GM23248 (cell line): ENCODE measurements around the gene JSRP1. TPM values are rescaled to one million over a fixed set of nuclear protein-coding genes. Genes with fewer than 3 reads are reported as not detected.

Experiments
- DNase-seq: peaks from one replicate; pipeline ENCODE4 v3.0.0-alpha.2; 2015
- H2AFZ ChIP-seq: fragments of 200-600 bp; sonication (generic); 2 replicates; pipeline ENCODE4 v1.6.1; 2016; ENCODE audit warnings: antibody characterized with exemption
- H3F3A ChIP-seq: fragments of 200-600 bp; sonication (generic); 2 replicates; pipeline ENCODE4 v1.6.1; 2016; ENCODE audit warnings: mild to moderate bottlenecking, antibody characterized with exemption, mixed run types; ENCODE audit not compliant: insufficient read depth
- H3K27ac ChIP-seq: fragments of 200-600 bp; sonication (generic); 2 replicates; pipeline ENCODE4 v1.5.1; 2016; ENCODE audit warnings: mild to moderate bottlenecking
- H3K27me3 ChIP-seq: fragments of 200-600 bp; sonication (generic); replicated peaks from 2 replicates; pipeline ENCODE4 v1.6.1; 2016; ENCODE audit warnings: mild to moderate bottlenecking; ENCODE audit not compliant: insufficient read depth
- H3K36me3 ChIP-seq: fragments of 200-600 bp; sonication (generic); 2 replicates; pipeline ENCODE4 v1.6.1; 2016; ENCODE audit warnings: low read depth, mild to moderate bottlenecking
- H3K4me1 ChIP-seq: fragments of 200-600 bp; sonication (generic); 2 replicates; pipeline ENCODE4 v1.6.1; 2016; ENCODE audit warnings: mild to moderate bottlenecking; ENCODE audit not compliant: insufficient read depth
- H3K4me2 ChIP-seq: fragments of 200-600 bp; sonication (generic); one replicate; pipeline ENCODE4 v1.6.1; 2016; ENCODE audit warnings: mild to moderate bottlenecking; ENCODE audit not compliant: unreplicated experiment
- H3K4me3 ChIP-seq: fragments of 200-600 bp; sonication (generic); 2 replicates; pipeline ENCODE4 v1.5.1; 2016; ENCODE audit warnings: mild to moderate bottlenecking
- H3K79me2 ChIP-seq: fragments of 200-600 bp; sonication (generic); 2 replicates; pipeline ENCODE4 v1.6.1; 2016; ENCODE audit warnings: mild to moderate bottlenecking; ENCODE audit not compliant: insufficient read depth
- H3K9ac ChIP-seq: fragments of 200-600 bp; sonication (generic); 2 replicates; pipeline ENCODE4 v1.6.1; 2016; ENCODE audit warnings: mild to moderate bottlenecking
- H3K9me2 ChIP-seq: fragments of 200-600 bp; sonication (generic); 2 replicates; pipeline ENCODE4 v1.6.1; 2016; ENCODE audit warnings: mixed run types, mild to moderate bottlenecking, moderate library complexity; ENCODE audit not compliant: insufficient read depth
- H3K9me3 ChIP-seq: fragments of 200-600 bp; sonication (generic); one replicate; pipeline ENCODE4 v1.6.1; 2017; ENCODE audit warnings: low read depth
- H4K20me1 ChIP-seq: fragments of 200-600 bp; sonication (generic); 2 replicates; pipeline ENCODE4 v1.6.0; 2016; ENCODE audit not compliant: insufficient read depth
- EZH2 ChIP-seq: fragments of 200-600 bp; sonication (generic); IDR thresholded peaks from 2 replicates; pipeline ENCODE4 v1.6.1; 2018; ENCODE audit warnings: antibody characterized with exemption, mild to moderate bottlenecking; ENCODE audit not compliant: insufficient read depth, poor library complexity, severe bottlenecking
- EZH2phosphoT487 ChIP-seq: fragments of 200-600 bp; sonication (generic); IDR thresholded peaks from 2 replicates; pipeline ENCODE4 v1.6.1; 2018; ENCODE audit warnings: antibody characterized with exemption, moderate library complexity, mild to moderate bottlenecking, low read depth; ENCODE audit not compliant: insufficient read depth
- WGBS, 2 experiments: methylation state at CpG; one replicate each; pipeline ENCODE4 v1.1.6; 2015 to 2017; ENCODE audit warnings: low lambda C conversion rate in 2 of 2, low coverage in 1 of 2; ENCODE audit errors: missing lambda C conversion rate in 2 of 2; 5-methylcytosine and 5-hydroxymethylcytosine counted together
- in situ Hi-C: fragments of 300-500 bp; cut with MboI; formaldehyde crosslinking; loops from 2 replicates; pipeline ENCODE4 v1.15.0; 2020
- polyA plus RNA-seq: library from polyadenylated mRNA; unstranded; fragments of >200 nt; fragmentation: Nextera tagmentation; extraction: Ambion mirVana; gene quantifications from 2 replicates; pipeline ENCODE4 v1.2.1, GENCODE V29; 2016
- total RNA-seq: library from RNA; depleted of rRNA; stranded (reverse); fragments of >200 nt; shearing (Covaris generic); gene quantifications from 2 replicates; pipeline ENCODE4 v1.2.3, GENCODE V29; 2014

Gene JSRP1
- total and polyA plus RNA-seq, 2 experiments from 2014 or later: not detected

DNA sequence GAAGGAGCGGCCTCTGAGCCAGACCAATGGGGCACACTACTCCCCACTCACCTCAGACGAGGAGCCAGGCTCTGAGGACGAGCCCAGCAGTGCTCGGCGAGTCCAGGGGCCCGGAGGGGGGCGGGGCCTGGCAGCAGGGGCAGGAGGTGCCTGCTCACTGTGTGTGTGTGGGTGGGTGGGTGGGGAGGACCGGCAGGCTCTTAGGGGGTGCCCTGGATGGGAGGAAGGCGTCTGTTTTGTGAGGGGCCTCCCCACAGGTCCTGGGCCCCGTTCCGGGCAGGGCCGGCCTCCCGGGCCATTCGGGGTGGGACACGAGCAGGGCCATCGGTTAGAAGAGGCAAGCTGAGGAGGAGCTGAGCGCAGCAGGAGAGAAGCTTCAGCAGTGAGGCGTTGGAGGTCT is 32.8 kb downstream of the JSRP1 start:
- 85 to 86% methylated on average over 17 to 18 of the region's 18 CpGs for WGBS, 2 experiments
- in situ Hi-C loops: no loop called here
- no peaks in the 10 kb centered on the region for H4K20me1 ChIP-seq
- H3K4me2 ChIP-seq: no peak overlapping the region
- no peaks in the 10 kb centered on the region for H3K27me3 ChIP-seq
- no peaks in the 10 kb centered on the region for H3F3A ChIP-seq
- H3K4me1 ChIP-seq: no peaks in the 10 kb centered on the region
- peaks cover 17% of the 10 kb centered on the region; the same call in 1 of the 2 replicates for H3K79me2 ChIP-seq
- no peak for DNase-seq
- no peak for TF ChIP-seq EZH2
- no peak for TF ChIP-seq EZH2phosphoT487
- H3K9me2 ChIP-seq: no peaks in the 10 kb centered on the region
- H2AFZ ChIP-seq: no peak overlapping the region
- no peak overlapping the region for H3K9ac ChIP-seq
- no peak overlapping the region for H3K27ac ChIP-seq
- no peaks in the 10 kb centered on the region for H3K9me3 ChIP-seq
- H3K4me3 ChIP-seq: no peak overlapping the region
- peaks cover 2% of the 10 kb centered on the region; the same call in 1 of the 2 replicates for H3K36me3 ChIP-seq

DNA sequence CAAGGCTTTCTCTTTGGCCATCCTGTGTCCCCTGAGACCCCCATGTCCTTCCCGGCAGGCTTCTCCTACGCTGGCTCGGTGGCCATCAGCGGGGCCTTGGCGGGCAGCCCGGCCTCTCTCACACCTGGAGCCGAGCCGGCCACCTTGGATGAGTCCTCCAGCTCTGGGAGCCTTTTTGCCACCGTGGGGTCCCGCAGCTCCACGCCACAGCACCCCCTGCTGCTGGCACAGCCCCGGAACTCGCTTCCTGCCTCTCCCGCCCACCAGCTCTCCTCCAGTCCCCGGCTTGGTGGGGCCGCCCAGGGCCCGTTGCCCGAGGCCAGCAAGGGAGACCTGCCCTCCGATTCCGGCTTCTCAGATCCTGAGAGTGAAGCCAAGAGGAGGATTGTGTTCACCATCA is 34.3 kb downstream of the JSRP1 start:
- TF ChIP-seq EZH2phosphoT487: no peak
- no peak for TF ChIP-seq EZH2
- WGBS, 2 experiments: 92 to 95% methylated on average over 20 of the region's 20 CpGs

DNA sequence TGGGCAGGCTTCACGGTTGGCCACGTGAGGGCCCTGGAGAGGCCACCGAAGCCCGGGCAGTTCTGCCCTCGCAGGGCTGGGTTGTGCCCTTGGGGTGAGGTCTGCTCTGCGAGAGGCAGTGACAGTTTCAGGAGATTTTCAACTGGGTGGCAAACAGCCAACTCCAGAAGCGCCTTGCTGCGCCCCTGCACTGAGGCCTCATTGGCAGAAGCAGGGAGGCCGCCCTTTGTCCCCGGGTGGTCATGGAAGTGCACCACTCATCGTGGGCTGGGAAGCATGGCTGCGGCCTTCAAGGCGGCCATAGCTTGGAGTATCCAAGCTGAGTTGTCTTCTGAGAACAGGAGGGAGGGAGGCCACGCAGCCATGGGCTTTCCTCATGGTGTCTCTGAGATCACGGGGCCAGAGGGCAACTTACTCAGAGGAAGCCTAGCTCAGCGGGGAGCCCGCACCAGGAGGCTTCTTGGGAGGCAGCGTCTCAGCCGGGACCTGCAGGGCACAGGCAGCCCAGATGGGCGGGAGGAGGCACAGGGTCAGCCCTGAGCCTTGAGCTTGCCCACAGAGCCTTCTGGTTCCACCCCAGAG is 34.9 kb downstream of the JSRP1 start:
- TF ChIP-seq EZH2 (no peak), EZH2phosphoT487 (no peak)
- H3K36me3 ChIP-seq: peaks cover 2% of the 10 kb centered on the region; the same call in 1 of the 2 replicates
- H3F3A ChIP-seq: no peaks in the 10 kb centered on the region
- 94% methylated on average over 18 to 20 of the region's 20 CpGs for WGBS, 2 experiments
- DNase-seq: no peak
- H3K27me3 ChIP-seq: no peaks in the 10 kb centered on the region
- no peaks in the 10 kb centered on the region for H3K9me2 ChIP-seq
- H3K4me3 ChIP-seq: no peak overlapping the region
- peaks cover 17% of the 10 kb centered on the region; the same call in 1 of the 2 replicates for H3K79me2 ChIP-seq
- no peak overlapping the region for H3K9ac ChIP-seq
- no peaks in the 10 kb centered on the region for H3K9me3 ChIP-seq
- H3K4me2 ChIP-seq: no peak overlapping the region
- in situ Hi-C loops: no loop called here
- no peak overlapping the region for H3K27ac ChIP-seq
- no peaks in the 10 kb centered on the region for H3K4me1 ChIP-seq
- no peak overlapping the region for H2AFZ ChIP-seq
- no peaks in the 10 kb centered on the region for H4K20me1 ChIP-seq

More for the DNA sequence above, 34.3 kb downstream of the JSRP1 start:
- H3K27ac ChIP-seq: no peak overlapping the region
- no peaks in the 10 kb centered on the region for H3K9me3 ChIP-seq
- no peaks in the 10 kb centered on the region for H3K4me1 ChIP-seq
- no peaks in the 10 kb centered on the region for H3F3A ChIP-seq
- H3K27me3 ChIP-seq: no peaks in the 10 kb centered on the region
- no peaks in the 10 kb centered on the region for H3K9me2 ChIP-seq
- H3K4me3 ChIP-seq: no peak overlapping the region
- H4K20me1 ChIP-seq: no peaks in the 10 kb centered on the region
- peaks cover 2% of the 10 kb centered on the region; the same call in 1 of the 2 replicates for H3K36me3 ChIP-seq
- no peak overlapping the region for H2AFZ ChIP-seq
- DNase-seq: no peak
- peaks cover 17% of the 10 kb centered on the region; the same call in 1 of the 2 replicates for H3K79me2 ChIP-seq
- no peak overlapping the region for H3K9ac ChIP-seq
- in situ Hi-C loops: no loop called here
- H3K4me2 ChIP-seq: no peak overlapping the region

DNA sequence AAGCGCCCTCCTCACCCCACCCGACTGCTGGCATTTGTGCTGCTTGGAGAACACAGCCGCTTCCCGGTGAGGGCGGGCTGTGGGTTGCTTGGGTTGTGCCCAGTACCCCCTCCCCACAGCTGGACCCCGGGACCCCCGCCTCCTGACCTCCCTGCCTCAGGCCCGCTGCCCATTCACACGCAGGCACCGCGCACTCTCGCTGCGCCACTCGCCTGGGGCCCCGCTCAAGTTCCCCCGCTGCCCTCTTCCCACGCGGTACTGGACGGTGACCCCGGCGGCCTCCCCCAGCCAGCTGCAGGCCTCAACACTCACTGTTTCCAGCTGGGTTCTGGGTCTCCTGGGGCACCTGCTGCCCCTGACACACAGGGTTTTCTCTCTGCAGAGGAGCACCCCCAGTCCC is 36.5 kb downstream of the JSRP1 start:
- peaks cover 17% of the 10 kb centered on the region; the same call in 1 of the 2 replicates for H3K79me2 ChIP-seq
- H3K36me3 ChIP-seq: peaks cover 1% of the 10 kb centered on the region; the same call in 1 of the 2 replicates
- no peaks in the 10 kb centered on the region for H3K9me3 ChIP-seq
- no peak overlapping the region for H3K9ac ChIP-seq
- TF ChIP-seq EZH2phosphoT487 (no peak), EZH2 (no peak)
- in situ Hi-C loops: no loop called here
- 97 to 98% methylated on average over 21 of the region's 21 CpGs for WGBS, 2 experiments
- no peak overlapping the region for H3K4me2 ChIP-seq
- H3K27ac ChIP-seq: no peak overlapping the region
- no peaks in the 10 kb centered on the region for H3K4me1 ChIP-seq
- DNase-seq: no peak
- no peak overlapping the region for H2AFZ ChIP-seq
- no peaks in the 10 kb centered on the region for H3K9me2 ChIP-seq
- H3K4me3 ChIP-seq: no peak overlapping the region
- H3F3A ChIP-seq: no peaks in the 10 kb centered on the region
- H3K27me3 ChIP-seq: no peaks in the 10 kb centered on the region
- no peaks in the 10 kb centered on the region for H4K20me1 ChIP-seq
